B cell (primary cell): ENCODE measurements around the gene ATPAF2.

ENCODE experiments used
- CTCF ChIP-seq: fragments of 200-600 bp; IDR thresholded peaks from one replicate; pipeline ENCODE4 v1.8.0; 2022; ENCODE audit warnings: antibody characterized with exemption, mild to moderate bottlenecking
- EZH2 ChIP-seq: IDR thresholded peaks from 2 replicates; pipeline ENCODE4 v1.6.1; 2012; ENCODE audit warnings: borderline replicate concordance, low read depth, mild to moderate bottlenecking, moderate library complexity, low read length; ENCODE audit not compliant: insufficient read depth, poor library complexity, severe bottlenecking

- TF ChIP-seq EZH2 (no peak), CTCF (no peak)
Measured at GRCh38 chr17:17998934-17999333, 40.0 kb downstream of the ATPAF2 start.
